ENCODE results near the gene ZCCHC8.

GRCh38 chr12:122547330-122547729 lies 46.6 kb upstream of the ZCCHC8 start:
- TF ChIP-seq EZH2phosphoT487 (IDR thresholded peaks at IDR 0.05; ENCODE audit: borderline replicate concordance, low read length) (no peak), CTCF (IDR thresholded peaks at IDR 0.05; ENCODE audit: low read depth, low read length, poor library complexity, severe bottlenecking) (no peak)

All from DOHH2 (cell line).